ENCODE results near the gene RERE. TPM values are rescaled to one million over a fixed set of nuclear protein-coding genes. Genes with fewer than 3 reads are reported as not detected.

Gene RERE
- total RNA-seq, 1 experiment from 2014 or later: 40.6 TPM

DNA sequence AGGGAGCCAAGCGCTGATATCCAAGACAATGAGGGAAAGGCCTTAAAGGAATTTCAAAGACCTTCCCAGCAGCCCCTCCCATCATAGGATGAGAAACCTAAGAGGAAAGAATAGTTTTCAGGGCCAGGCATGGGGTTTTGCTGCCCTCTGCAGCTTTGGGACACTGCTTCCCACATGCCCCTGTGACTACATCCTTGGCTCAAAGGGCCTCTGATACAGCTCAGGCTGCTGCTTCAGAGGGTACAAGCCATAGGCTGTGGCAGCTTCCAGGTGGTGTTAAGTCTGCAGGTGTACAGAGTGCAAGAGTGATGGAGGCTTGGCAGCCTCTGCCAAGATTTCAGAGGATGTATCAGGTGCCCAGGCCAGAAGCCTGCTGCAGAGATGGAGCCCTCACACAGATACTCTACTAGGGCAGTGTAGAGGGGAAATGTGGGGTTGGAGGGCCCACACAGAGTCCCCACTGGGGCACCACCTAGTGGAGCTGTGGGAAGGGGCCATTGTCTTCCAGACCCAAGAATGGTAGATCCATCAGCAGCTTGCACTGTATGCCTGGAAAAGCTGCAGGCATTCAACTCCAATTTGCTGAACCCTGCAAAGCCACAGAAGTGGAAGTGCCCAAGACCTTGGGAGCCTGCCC lies 373.8 kb downstream of the RERE start:
- no peaks in the 10 kb centered on the region for H3K27me3 ChIP-seq (ENCODE audit: insufficient read depth, low read length)
- CTCF ChIA-PET: no interaction called here
- no peak overlapping the region for H3K27ac ChIP-seq (ENCODE audit: low read depth, low read length)
- no peak overlapping the region for H3K4me2 ChIP-seq (ENCODE audit: low read length)
- no peak overlapping the region for H3K9ac ChIP-seq (ENCODE audit: low read length)
- POLR2A ChIA-PET: no interaction called here
- H3K36me3 ChIP-seq (ENCODE audit: control insufficient read depth in 1 of 2, insufficient read depth in 2 of 2, low read length in 2 of 2): no peaks in the 10 kb centered on the region
- RAD21 ChIA-PET (ENCODE audit: low non-redundant PET in 1 of 2, low total read pairs in 2 of 2, uncharacterized antibody in 2 of 2, unreplicated experiment in 2 of 2): interaction anchor here in 1 of 2 experiments (0.7 kb wide), 1 partner anchor 97 kb away, joined by 3 read pairs; no protein-coding TSS in a partner anchor
- no peak overlapping the region for H2AFZ ChIP-seq (ENCODE audit: low read depth, low read length, poor library complexity, severe bottlenecking)
- TF ChIP-seq, protein P1, sequence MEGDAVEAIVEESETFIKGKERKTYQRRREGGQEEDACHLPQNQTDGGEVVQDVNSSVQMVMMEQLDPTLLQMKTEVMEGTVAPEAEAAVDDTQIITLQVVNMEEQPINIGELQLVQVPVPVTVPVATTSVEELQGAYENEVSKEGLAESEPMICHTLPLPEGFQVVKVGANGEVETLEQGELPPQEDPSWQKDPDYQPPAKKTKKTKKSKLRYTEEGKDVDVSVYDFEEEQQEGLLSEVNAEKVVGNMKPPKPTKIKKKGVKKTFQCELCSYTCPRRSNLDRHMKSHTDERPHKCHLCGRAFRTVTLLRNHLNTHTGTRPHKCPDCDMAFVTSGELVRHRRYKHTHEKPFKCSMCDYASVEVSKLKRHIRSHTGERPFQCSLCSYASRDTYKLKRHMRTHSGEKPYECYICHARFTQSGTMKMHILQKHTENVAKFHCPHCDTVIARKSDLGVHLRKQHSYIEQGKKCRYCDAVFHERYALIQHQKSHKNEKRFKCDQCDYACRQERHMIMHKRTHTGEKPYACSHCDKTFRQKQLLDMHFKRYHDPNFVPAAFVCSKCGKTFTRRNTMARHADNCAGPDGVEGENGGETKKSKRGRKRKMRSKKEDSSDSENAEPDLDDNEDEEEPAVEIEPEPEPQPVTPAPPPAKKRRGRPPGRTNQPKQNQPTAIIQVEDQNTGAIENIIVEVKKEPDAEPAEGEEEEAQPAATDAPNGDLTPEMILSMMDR (IDR thresholded peaks at IDR 0.05 in 2 of 3, conservative IDR thresholded peaks at IDR 0.05 in 1 of 3; ENCODE audit: borderline replicate concordance in 1 of 3, insufficient read depth in 1 of 3, low read depth in 2 of 3, low read length in 2 of 3): peak; percentile 11 to 15 (median 14); a peak in 1 of 6 replicates
- peak; percentile 43 for TF ChIP-seq RAD21 (IDR thresholded peaks at IDR 0.05; ENCODE audit: low read depth)
- TF ChIP-seq TCF7L2 (IDR thresholded peaks at IDR 0.05; ENCODE audit: borderline replicate concordance, extremely low read depth, insufficient read depth, insufficient read length): no peak
- no peaks in the 10 kb centered on the region for H3K79me2 ChIP-seq (ENCODE audit: insufficient read depth, low read length)
- intact Hi-C loops (cut with micrococcal nuclease): no loop called here
- DNase-seq (ENCODE audit: low read depth, low spot score) (no peak), ATAC-seq (peak; percentile 53)
- no peak overlapping the region for H3K4me3 ChIP-seq (replicated peaks in 1 of 2; ENCODE audit: low read depth in 1 of 2, low read length in 2 of 2)
- BruUV-seq (replicated peaks): no TSS peak
- H3K4me1 ChIP-seq (ENCODE audit: control insufficient read depth in 1 of 2, insufficient read depth in 2 of 2, low read length in 2 of 2): peaks cover 8 to 12% of the 10 kb centered on the region in 2 experiments; a peak in 3 of 4 replicates
- no peaks in the 10 kb centered on the region for H4K20me1 ChIP-seq (ENCODE audit: insufficient read depth)
- no peaks in the 10 kb centered on the region for H3K9me2 ChIP-seq (ENCODE audit: insufficient read depth)
- H3K9me3 ChIP-seq (ENCODE audit: control insufficient read depth in 1 of 2, insufficient read depth in 1 of 2, low read depth in 1 of 2, low read length in 2 of 2): no peaks in the 10 kb centered on the region

DNA sequence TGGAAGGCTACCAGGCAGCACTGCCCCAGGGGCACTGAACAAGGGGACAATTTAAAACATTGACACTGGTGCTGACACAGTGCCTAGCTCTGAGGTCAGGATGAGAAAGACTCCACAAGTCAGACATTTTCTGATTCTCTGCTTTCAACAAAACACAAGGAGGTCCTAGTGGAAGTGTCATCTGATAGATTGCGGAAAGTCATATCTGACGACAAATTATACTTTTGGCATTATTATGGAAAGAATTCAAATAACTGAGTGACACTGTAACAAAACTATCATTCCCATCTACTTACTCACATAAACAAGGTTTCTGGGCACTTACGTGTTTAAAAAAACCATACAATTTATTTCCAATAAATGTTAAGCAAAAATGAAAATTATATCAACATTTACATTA lies 376.0 kb downstream of the RERE start:
- Histone ChIP-seq H3K4me2 (ENCODE audit: low read length) (no peak overlapping the region), H3K9me3 (ENCODE audit: control insufficient read depth in 1 of 2, insufficient read depth in 1 of 2, low read depth in 1 of 2, low read length in 2 of 2) (no peaks in the 10 kb centered on the region), H3K9ac (ENCODE audit: low read length) (no peak overlapping the region), H3K9me2 (ENCODE audit: insufficient read depth) (no peaks in the 10 kb centered on the region), H3K4me3 (replicated peaks in 1 of 2; ENCODE audit: low read depth in 1 of 2, low read length in 2 of 2) (no peak overlapping the region), H2AFZ (ENCODE audit: low read depth, low read length, poor library complexity, severe bottlenecking) (no peak overlapping the region), H3K27me3 (ENCODE audit: insufficient read depth, low read length) (no peaks in the 10 kb centered on the region), H3K4me1 (ENCODE audit: control insufficient read depth in 1 of 2, insufficient read depth in 2 of 2, low read length in 2 of 2) (peaks cover 8 to 16% of the 10 kb centered on the region in 2 experiments; a peak in 3 of 4 replicates), H3K79me2 (ENCODE audit: insufficient read depth, low read length) (no peaks in the 10 kb centered on the region), H3K36me3 (ENCODE audit: control insufficient read depth in 1 of 2, insufficient read depth in 2 of 2, low read length in 2 of 2) (no peaks in the 10 kb centered on the region), H4K20me1 (ENCODE audit: insufficient read depth) (no peaks in the 10 kb centered on the region), H3K27ac (ENCODE audit: low read depth, low read length) (no peak overlapping the region)
- intact Hi-C loops (cut with micrococcal nuclease): no loop called here
- DNase-seq (ENCODE audit: low read depth, low spot score) (no peak), ATAC-seq (no peak)
- no TSS peak for BruUV-seq (replicated peaks)
- CTCF ChIA-PET: no interaction called here
- RAD21 ChIA-PET (ENCODE audit: low non-redundant PET in 1 of 2, low total read pairs in 2 of 2, uncharacterized antibody in 2 of 2, unreplicated experiment in 2 of 2): no interaction called here
- TF ChIP-seq SIN3A (IDR thresholded peaks at IDR 0.05; ENCODE audit: low read depth): no peak
- TF ChIP-seq EGR1 (IDR thresholded peaks at IDR 0.05; ENCODE audit: low read depth): no peak
- no peak for TF ChIP-seq ZFX (IDR thresholded peaks at IDR 0.05)
- TF ChIP-seq YY1 (IDR thresholded peaks at IDR 0.05; ENCODE audit: extremely low read depth, insufficient replicate concordance, low read depth, low read length): no peak
- TF ChIP-seq, protein P2, sequence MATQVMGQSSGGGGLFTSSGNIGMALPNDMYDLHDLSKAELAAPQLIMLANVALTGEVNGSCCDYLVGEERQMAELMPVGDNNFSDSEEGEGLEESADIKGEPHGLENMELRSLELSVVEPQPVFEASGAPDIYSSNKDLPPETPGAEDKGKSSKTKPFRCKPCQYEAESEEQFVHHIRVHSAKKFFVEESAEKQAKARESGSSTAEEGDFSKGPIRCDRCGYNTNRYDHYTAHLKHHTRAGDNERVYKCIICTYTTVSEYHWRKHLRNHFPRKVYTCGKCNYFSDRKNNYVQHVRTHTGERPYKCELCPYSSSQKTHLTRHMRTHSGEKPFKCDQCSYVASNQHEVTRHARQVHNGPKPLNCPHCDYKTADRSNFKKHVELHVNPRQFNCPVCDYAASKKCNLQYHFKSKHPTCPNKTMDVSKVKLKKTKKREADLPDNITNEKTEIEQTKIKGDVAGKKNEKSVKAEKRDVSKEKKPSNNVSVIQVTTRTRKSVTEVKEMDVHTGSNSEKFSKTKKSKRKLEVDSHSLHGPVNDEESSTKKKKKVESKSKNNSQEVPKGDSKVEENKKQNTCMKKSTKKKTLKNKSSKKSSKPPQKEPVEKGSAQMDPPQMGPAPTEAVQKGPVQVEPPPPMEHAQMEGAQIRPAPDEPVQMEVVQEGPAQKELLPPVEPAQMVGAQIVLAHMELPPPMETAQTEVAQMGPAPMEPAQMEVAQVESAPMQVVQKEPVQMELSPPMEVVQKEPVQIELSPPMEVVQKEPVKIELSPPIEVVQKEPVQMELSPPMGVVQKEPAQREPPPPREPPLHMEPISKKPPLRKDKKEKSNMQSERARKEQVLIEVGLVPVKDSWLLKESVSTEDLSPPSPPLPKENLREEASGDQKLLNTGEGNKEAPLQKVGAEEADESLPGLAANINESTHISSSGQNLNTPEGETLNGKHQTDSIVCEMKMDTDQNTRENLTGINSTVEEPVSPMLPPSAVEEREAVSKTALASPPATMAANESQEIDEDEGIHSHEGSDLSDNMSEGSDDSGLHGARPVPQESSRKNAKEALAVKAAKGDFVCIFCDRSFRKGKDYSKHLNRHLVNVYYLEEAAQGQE (IDR thresholded peaks at IDR 0.05; ENCODE audit: low read depth): no peak
- TF ChIP-seq FOSL1 (IDR thresholded peaks at IDR 0.05; ENCODE audit: low read depth): no peak
- TF ChIP-seq, protein P3, sequence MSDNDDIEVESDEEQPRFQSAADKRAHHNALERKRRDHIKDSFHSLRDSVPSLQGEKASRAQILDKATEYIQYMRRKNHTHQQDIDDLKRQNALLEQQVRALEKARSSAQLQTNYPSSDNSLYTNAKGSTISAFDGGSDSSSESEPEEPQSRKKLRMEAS (IDR thresholded peaks at IDR 0.05): no peak
- no peak for TF ChIP-seq CBX3 (IDR thresholded peaks at IDR 0.05; ENCODE audit: low read depth)
- no peak for TF ChIP-seq JUND (IDR thresholded peaks at IDR 0.05)
- POLR2A ChIA-PET: no interaction called here
